ENCODE measurements around the gene DPH1. TPM values are rescaled to one million over a fixed set of nuclear protein-coding genes. Genes with fewer than 3 reads are reported as not detected.

DPH1 gene
- total and polyA plus RNA-seq, 2 of the 4 experiments (the other 2 are of a cell fraction), result 24.4 to 49.9 TPM

- dilution Hi-C loops (cut with HindIII; ENCODE audit: low sequenced_read_pairs, unreplicated experiment), result no loop called here
- in situ Hi-C loops (cut with MboI; ENCODE audit: low sequenced_read_pairs), result loop anchor here (25.0 kb wide), 1 partner anchor 328 kb away; the partner anchor contains the start of genes TLCD2 and WDR81
- 50% methylated on average over 1 of the region's 7 CpGs; no CpG with 5 or more reads in 1 of the 2 experiments for WGBS, 2 experiments (ENCODE audit: extremely low coverage in 2 of 2, insufficient read length in 1 of 2)
Observed at GRCh38 chr17:2040219-2040827, 10.4 kb downstream of the DPH1 start.

More at GRCh38 chr17:2040219-2040827, 10.4 kb downstream of the DPH1 start:
- Histone ChIP-seq H2BK20ac (ENCODE audit: low read depth, low read length) (no peak overlapping the region), H3K36me3 (ENCODE audit: control insufficient read depth, insufficient read depth, low read length) (peaks cover 50% of the 10 kb centered on the region), H2BK15ac (ENCODE audit: low read depth, low read length) (no peak overlapping the region), H3K79me1 (ENCODE audit: low read depth in 1 of 2, low read length in 2 of 2) (peaks cover 22 to 37% of the 10 kb centered on the region in 2 experiments), H3K18ac (ENCODE audit: low read depth, low read length) (no peak overlapping the region), H2AK5ac (ENCODE audit: low read depth, low read length) (no peak overlapping the region), H3K4me3 (ENCODE audit: insufficient read depth, low read depth, low read length) (no peak overlapping the region), H4K20me1 (ENCODE audit: insufficient read depth, low read length) (peaks cover 11% of the 10 kb centered on the region; the same call in 1 of the 2 replicates), H3K27me3 (ENCODE audit: control insufficient read depth, insufficient read depth, low read length) (no peaks in the 10 kb centered on the region), H3K4me2 (ENCODE audit: low read depth, low read length) (no peak overlapping the region), H3K4ac (ENCODE audit: low read depth, low read length) (no peak overlapping the region), H4K5ac (ENCODE audit: low read depth, low read length) (no peak overlapping the region), H4K91ac (ENCODE audit: insufficient read depth, low read depth, low read length) (no peak overlapping the region), H3K4me1 (ENCODE audit: control insufficient read depth, insufficient read depth, low read length) (peaks cover 22% of the 10 kb centered on the region), H2AFZ (replicated peaks; ENCODE audit: low read length, poor library complexity) (no peak overlapping the region), H3K23ac (ENCODE audit: low read depth, low read length) (no peak overlapping the region), H2BK5ac (ENCODE audit: low read depth, low read length, poor library complexity, severe bottlenecking) (no peak overlapping the region), H3K56ac (ENCODE audit: extremely low read depth, insufficient read depth, low read length) (no peak overlapping the region), H2AK9ac (replicated peaks; ENCODE audit: low read depth, low read length, poor library complexity) (peak overlapping the region; percentile 68), H4K8ac (ENCODE audit: low read depth in 2 of 2, low read length in 2 of 2) (no peak overlapping the region), H3K9me3 (ENCODE audit: control insufficient read depth, insufficient read depth, low read length) (no peaks in the 10 kb centered on the region), H2BK120ac (ENCODE audit: low read depth, low read length) (no peak overlapping the region), H3K9me1 (ENCODE audit: insufficient read depth, low read length) (peaks cover 21% of the 10 kb centered on the region), H3K14ac (replicated peaks; ENCODE audit: low read depth, low read length) (no peak overlapping the region), H3K9ac (ENCODE audit: low read depth, low read length) (no peak overlapping the region), H3K27ac (ENCODE audit: insufficient read depth, low read length) (no peak overlapping the region)
- BruUV-seq (replicated peaks), result no TSS peak
- peak; percentile 65; the same call in 1 of the 2 replicates for TF ChIP-seq POLR2A (IDR thresholded peaks at IDR 0.05; ENCODE audit: low read depth, low read length)
- no peak for TF ChIP-seq USF2 (IDR thresholded peaks at IDR 0.05; ENCODE audit: low read depth, low read length)
- ChIA-PET CTCF (no interaction called here), POLR2A (ENCODE audit: unreplicated experiment) (no interaction called here)
- no peak for DNase-seq
- intact Hi-C loops (cut with micrococcal nuclease), result loop anchor here (5.0 kb wide), 1 partner anchor 323 kb away; no protein-coding TSS in a partner anchor
- ATAC-seq (ENCODE audit: low read depth), result no peak
